Femur (tissue), 1 donor: Measurements from ENCODE around the gene GPBAR1.

Experiments used
- DNase-seq: peaks from one replicate; pipeline ENCODE4 v3.0.0-alpha.2; 2017

GPBAR1 gene

GRCh38 chr2:218244665-218245064, 16.1 kb upstream of the GPBAR1 start:
- no peak for DNase-seq

- DNase-seq: no peak
Measured at GRCh38 chr2:218245214-218245613, 15.6 kb upstream of the GPBAR1 start.

- DNase-seq: no peak
Measured at GRCh38 chr2:218249691-218250090, 11.1 kb upstream of the GPBAR1 start.

GRCh38 chr2:218252509-218253231, 8.1 kb upstream of the GPBAR1 start:
- DNase-seq: no peak

GRCh38 chr2:218253232-218253625, 7.6 kb upstream of the GPBAR1 start:
- DNase-seq: no peak

- no peak for DNase-seq
Measured at GRCh38 chr2:218255446-218255845, 5.4 kb upstream of the GPBAR1 start.

- no peak for DNase-seq
Measured at GRCh38 chr2:218256612-218257350, 4.0 kb upstream of the GPBAR1 start.

GRCh38 chr2:218257390-218257981, 3.3 kb upstream of the GPBAR1 start:
- DNase-seq: no peak

- no peak for DNase-seq
Measured at GRCh38 chr2:218259099-218259961, 1.5 kb upstream of the GPBAR1 start.

GRCh38 chr2:218260166-218260565, 649 bp upstream of the GPBAR1 start:
- no peak for DNase-seq

- DNase-seq: no peak
Measured at GRCh38 chr2:218261423-218262236, 815 bp downstream of the GPBAR1 start.

- DNase-seq: no peak
Measured at GRCh38 chr2:218262237-218262600, 1.4 kb downstream of the GPBAR1 start.

GRCh38 chr2:218262631-218263586, 2.1 kb downstream of the GPBAR1 start:
- no peak for DNase-seq

- DNase-seq: no peak
Measured at GRCh38 chr2:218263817-218264641, 3.2 kb downstream of the GPBAR1 start.

GRCh38 chr2:218264773-218265561, 4.2 kb downstream of the GPBAR1 start:
- DNase-seq: no peak

GRCh38 chr2:218265626-218266025, 4.8 kb downstream of the GPBAR1 start:
- DNase-seq: no peak

- DNase-seq: no peak
Measured at GRCh38 chr2:218266316-218266979, 5.6 kb downstream of the GPBAR1 start.

- no peak for DNase-seq
Measured at GRCh38 chr2:218267259-218267658, 6.4 kb downstream of the GPBAR1 start.
